Measurements from ENCODE around the gene ZNF385B. TPM values are rescaled to one million over a fixed set of nuclear protein-coding genes. Genes with fewer than 3 reads are reported as not detected.

The ZNF385B gene
- total RNA-seq, 4 donors from 2014 or later = 2.2 to 5.0 (median 4.0) TPM

GRCh38 chr2:179817181-179817841, 44.1 kb downstream of the ZNF385B start:
- 29% methylated on average over 1 of the region's 1 CpG for WGBS
- no peak overlapping the region for H3K27ac ChIP-seq (replicated peaks in 1 of 4)
- TF ChIP-seq POLR2A (IDR thresholded peaks at IDR 0.05; ENCODE audit: low read depth) = no peak
- no peak for TF ChIP-seq EP300 (IDR thresholded peaks at IDR 0.05)
- TF ChIP-seq CTCF (IDR thresholded peaks at IDR 0.05) = no peak
- no peak for TF ChIP-seq POLR2AphosphoS5 (IDR thresholded peaks at IDR 0.05)
- H3K9me3 ChIP-seq = no peaks in the 10 kb centered on the region
- H3K4me3 ChIP-seq = no peak overlapping the region
- H3K4me1 ChIP-seq = peaks cover 0 to 11% (median 8%) of the 10 kb centered on the region in 4 donors
- no peaks in the 10 kb centered on the region for H3K27me3 ChIP-seq
- no peak for DNase-seq (ENCODE audit: extremely low spot score)
- no peaks in the 10 kb centered on the region for H3K36me3 ChIP-seq
- intact Hi-C loops (cut with DNase I) = no loop called here

GRCh38 chr2:179814050-179814449, 47.4 kb downstream of the ZNF385B start:
- H3K27ac ChIP-seq (replicated peaks in 1 of 4) = no peak overlapping the region
- no peak overlapping the region for H3K4me3 ChIP-seq
- H3K4me1 ChIP-seq = peaks cover 0 to 7% (median 0%) of the 10 kb centered on the region in 4 donors
- H3K36me3 ChIP-seq = no peaks in the 10 kb centered on the region
- TF ChIP-seq CTCF (IDR thresholded peaks at IDR 0.05) (no peak), POLR2AphosphoS5 (IDR thresholded peaks at IDR 0.05) (no peak), EP300 (IDR thresholded peaks at IDR 0.05) (no peak), POLR2A (IDR thresholded peaks at IDR 0.05; ENCODE audit: low read depth) (no peak)
- intact Hi-C loops (cut with DNase I) = no loop called here
- DNase-seq (ENCODE audit: extremely low spot score) = no peak
- no peaks in the 10 kb centered on the region for H3K27me3 ChIP-seq
- WGBS = 100% methylated on average over 2 of the region's 5 CpGs
- H3K9me3 ChIP-seq = no peaks in the 10 kb centered on the region

- 91% methylated on average over 1 of the region's 1 CpG for WGBS
- intact Hi-C loops (cut with DNase I) = no loop called here
- Histone ChIP-seq H3K9me3 (no peaks in the 10 kb centered on the region), H3K36me3 (no peaks in the 10 kb centered on the region), H3K4me1 (peaks cover 0 to 1% (median 0%) of the 10 kb centered on the region in 4 donors), H3K4me3 (no peak overlapping the region), H3K27me3 (no peaks in the 10 kb centered on the region), H3K27ac (replicated peaks in 1 of 4) (no peak overlapping the region)
- TF ChIP-seq CTCF (IDR thresholded peaks at IDR 0.05) = no peak
- DNase-seq (ENCODE audit: extremely low spot score) = no peak
These were observed 48.9 kb downstream of the ZNF385B start for GRCh38 chr2:179812501-179812900.

- no peak overlapping the region for H3K4me3 ChIP-seq
These were observed 50.4 kb downstream of the ZNF385B start for GRCh38 chr2:179811042-179811441.

More at GRCh38 chr2:179811042-179811441, 50.4 kb downstream of the ZNF385B start:
- TF ChIP-seq EP300 (IDR thresholded peaks at IDR 0.05) (no peak), CTCF (IDR thresholded peaks at IDR 0.05) (no peak), POLR2AphosphoS5 (IDR thresholded peaks at IDR 0.05) (no peak), POLR2A (IDR thresholded peaks at IDR 0.05; ENCODE audit: low read depth) (no peak)
- Histone ChIP-seq H3K4me1 (no peaks in the 10 kb centered on the region), H3K9me3 (no peaks in the 10 kb centered on the region), H3K27ac (replicated peaks in 1 of 4) (no peak overlapping the region), H3K27me3 (no peaks in the 10 kb centered on the region), H3K36me3 (no peaks in the 10 kb centered on the region)
- no peak for DNase-seq (ENCODE audit: extremely low spot score)
- intact Hi-C loops (cut with DNase I) = no loop called here

All from esophagus muscularis mucosa (tissue), 4 donors.